OCI-LY7 (cell line): ENCODE results near the gene ZNF148. TPM values are rescaled to one million over a fixed set of nuclear protein-coding genes. Genes with fewer than 3 reads are reported as not detected.

Source experiments
- BruUV-seq: library from RNA; stranded (reverse); fragments of 400-500 nt; replicated peaks from 2 replicates; lab custom pipeline; 2021; lab: Mats Ljungman, UMichigan
- CTCF ChIA-PET: fragments of 300-600 bp; sonication (Branson Sonifier 250); formaldehyde crosslinking; loops from one replicate; lab custom pipeline; 2022; ENCODE audit warnings: antibody characterized with exemption; ENCODE audit not compliant: unreplicated experiment; lab: Charles Lee
- POLR2A ChIA-PET: fragments of 300-600 bp; sonication (Branson Sonifier 250); formaldehyde crosslinking; loops from one replicate; lab custom pipeline; 2022; ENCODE audit warnings: antibody characterized with exemption; lab: Charles Lee
- DNase-seq: peaks from one replicate; pipeline ENCODE4 v3.0.0-alpha.2; 2015; ENCODE audit warnings: low spot score
- H2AFZ ChIP-seq: fragments of 200-600 bp; sonication (generic), shearing (Covaris generic); 2 replicates; pipeline ENCODE4 v1.6.1; 2014; ENCODE audit warnings: mild to moderate bottlenecking, antibody characterized with exemption, low read length, moderate library complexity
- H3K27ac ChIP-seq: fragments of 200-600 bp; sonication (generic); 2 replicates; pipeline ENCODE4 v1.5.1; 2014; ENCODE audit warnings: mixed run types, low read depth, mild to moderate bottlenecking, moderate library complexity, low read length, inconsistent platforms; ENCODE audit not compliant: poor library complexity, severe bottlenecking
- H3K36me3 ChIP-seq: fragments of 200-600 bp; sonication (generic); 2 replicates; pipeline ENCODE4 v1.6.1; 2014; ENCODE audit warnings: mild to moderate bottlenecking, antibody characterized with exemption, low read length, moderate library complexity, mixed read lengths; ENCODE audit not compliant: insufficient read depth
- H3K4me1 ChIP-seq: fragments of 200-600 bp; sonication (generic); 2 replicates; pipeline ENCODE4 v1.5.1; 2014; ENCODE audit warnings: mild to moderate bottlenecking, low read length; ENCODE audit not compliant: insufficient read depth, poor library complexity, severe bottlenecking
- H3K4me2 ChIP-seq: fragments of 200-600 bp; sonication (generic); 2 replicates; pipeline ENCODE4 v1.6.1; 2014; ENCODE audit warnings: mild to moderate bottlenecking, low read length
- H3K4me3 ChIP-seq: fragments of 200-600 bp; sonication (generic); 2 replicates; pipeline ENCODE4 v1.5.1; 2014; ENCODE audit warnings: mild to moderate bottlenecking, low read depth, low read length; ENCODE audit not compliant: poor library complexity, severe bottlenecking
- H3K79me2 ChIP-seq: fragments of 200-600 bp; sonication (generic); 2 replicates; pipeline ENCODE4 v1.6.1; 2016; ENCODE audit warnings: low read depth, mild to moderate bottlenecking, low read length, moderate library complexity, mixed read lengths; ENCODE audit not compliant: insufficient read depth
- H3K9me2 ChIP-seq: fragments of 200-600 bp; sonication (generic); 2 replicates; pipeline ENCODE4 v1.6.1; 2016; ENCODE audit warnings: mild to moderate bottlenecking, low read length, mixed read lengths; ENCODE audit not compliant: insufficient read depth
- H3K9me3 ChIP-seq: fragments of 200-600 bp; sonication (generic); 2 replicates; pipeline ENCODE4 v1.6.1; 2014; ENCODE audit warnings: mild to moderate bottlenecking, mixed run types, low read length, mixed read lengths
- H4K20me1 ChIP-seq: fragments of 200-600 bp; sonication (generic); 2 replicates; pipeline ENCODE4 v1.6.1; 2014; ENCODE audit warnings: mild to moderate bottlenecking, antibody characterized with exemption, low read length, moderate library complexity, mixed read lengths; ENCODE audit not compliant: insufficient read depth
- CTCF ChIP-seq: fragments of 200-600 bp; sonication (generic); conservative IDR thresholded peaks from 2 replicates; pipeline ENCODE4 v1.5.1; 2014; ENCODE audit warnings: mild to moderate bottlenecking, antibody characterized with exemption, low read length, moderate library complexity, mixed read lengths
- EZH2phosphoT487 ChIP-seq: fragments of 200-600 bp; sonication (generic); IDR thresholded peaks from 2 replicates; pipeline ENCODE4 v1.6.1; 2018; ENCODE audit warnings: low read depth, borderline replicate concordance, mild to moderate bottlenecking, mixed run types, antibody characterized with exemption, low read length, moderate library complexity, mixed read lengths
- intact Hi-C: fragments of 100-400 bp; cut with micrococcal nuclease; formaldehyde crosslinking; loops from one replicate; pipeline ENCODE4 v1.10.0; 2022; ENCODE audit not compliant: unreplicated experiment
- total RNA-seq, 2 experiments: library from RNA; depleted of rRNA in 1 of 2; stranded (reverse); fragments of >200 nt in 1 of 2; shearing (Covaris generic) in 1 of 2; gene quantifications; 2 replicates each; pipeline ENCODE4 v1.2.3, GENCODE V29; 2014 to 2022

Gene ZNF148
- total RNA-seq, 2 experiments from 2014 or later = 19.8 to 35.4 TPM

GRCh38 chr3:125200731-125201139, 174.4 kb downstream of the ZNF148 start:
- ChIA-PET CTCF (no interaction called here), POLR2A (no interaction called here)
- TF ChIP-seq CTCF (no peak), EZH2phosphoT487 (no peak)
- no peak for DNase-seq
- Histone ChIP-seq H4K20me1 (no peaks in the 10 kb centered on the region), H3K27ac (no peak overlapping the region), H3K36me3 (no peaks in the 10 kb centered on the region), H3K4me2 (no peak overlapping the region), H2AFZ (no peak overlapping the region), H3K4me3 (no peak overlapping the region), H3K79me2 (no peaks in the 10 kb centered on the region), H3K4me1 (no peaks in the 10 kb centered on the region), H3K9me3 (no peaks in the 10 kb centered on the region), H3K9me2 (no peaks in the 10 kb centered on the region)
- intact Hi-C loops = no loop called here
- no TSS peak for BruUV-seq

GRCh38 chr3:125194849-125195601, 180.1 kb downstream of the ZNF148 start:
- Histone ChIP-seq H3K4me2 (no peak overlapping the region), H3K4me3 (no peak overlapping the region), H3K9me3 (no peaks in the 10 kb centered on the region), H2AFZ (no peak overlapping the region), H3K36me3 (no peaks in the 10 kb centered on the region), H3K27ac (no peak overlapping the region), H3K79me2 (no peaks in the 10 kb centered on the region), H3K9me2 (no peaks in the 10 kb centered on the region), H3K4me1 (peaks cover 7% of the 10 kb centered on the region), H4K20me1 (no peaks in the 10 kb centered on the region)
- no TSS peak for BruUV-seq
- no peak for DNase-seq
- intact Hi-C loops = no loop called here
- no peak for TF ChIP-seq EZH2phosphoT487
- no peak for TF ChIP-seq CTCF
- POLR2A ChIA-PET = interaction anchor here (0.6 kb wide), 1 partner anchor 145 kb away, joined by 3 read pairs; no protein-coding TSS in a partner anchor
- CTCF ChIA-PET = no interaction called here
